Kidney (tissue), 14 donors: Measurements from ENCODE around the gene SLC48A1. TPM values are rescaled to one million over a fixed set of nuclear protein-coding genes. Genes with fewer than 3 reads are reported as not detected.

Experiments
- DNase-seq, 5 donors: peaks; one replicate each; pipeline ENCODE4 v3.0.0-alpha.2; 2013 to 2020
- FAIRE-seq: peaks from 2 replicates; lab custom pipeline; 2012; peaks lifted over from hg19 to GRCh38; lab: Jason Lieb, UNC
- H3K27ac ChIP-seq, 2 donors: one replicate each; pipeline ENCODE4 v1.7.0; 2013; ENCODE audit warnings: low read depth in 2 of 2, low read length in 2 of 2, inconsistent platforms in 1 of 2
- H3K27me3 ChIP-seq: one replicate; pipeline ENCODE4 v1.7.1; 2013; ENCODE audit warnings: low read length, inconsistent platforms; ENCODE audit not compliant: control insufficient read depth, insufficient read depth
- H3K36me3 ChIP-seq, 3 donors: one replicate each; pipeline versions ENCODE4 v1.7.0 to v1.7.1; 2013; ENCODE audit warnings: low read length in 3 of 3, control low read depth in 1 of 3, inconsistent platforms in 1 of 3; ENCODE audit not compliant: insufficient read depth in 3 of 3, control insufficient read depth in 2 of 3
- H3K4me1 ChIP-seq, 3 donors: one replicate each; pipeline versions ENCODE4 v1.7.0 to v1.7.1; 2013; ENCODE audit warnings: low read length in 3 of 3, inconsistent platforms in 1 of 3, low read depth in 1 of 3; ENCODE audit not compliant: control insufficient read depth in 2 of 3, insufficient read depth in 2 of 3
- H3K4me3 ChIP-seq, 3 donors: one replicate each; pipeline versions ENCODE4 v1.7.0 to v1.8.1; 2013; ENCODE audit warnings: low read length in 3 of 3, control low read depth in 1 of 3, inconsistent platforms in 1 of 3
- H3K9ac ChIP-seq, 3 donors: one replicate each; pipeline versions ENCODE4 v1.7.0 to v1.7.1; 2013; ENCODE audit warnings: low read length in 3 of 3, control low read depth in 1 of 3, inconsistent platforms in 1 of 3
- H3K9me3 ChIP-seq, 3 donors: one replicate each; pipeline versions ENCODE4 v1.7.0 to v1.7.1; 2013; ENCODE audit warnings: low read length in 3 of 3, control low read depth in 1 of 3, inconsistent platforms in 1 of 3; ENCODE audit not compliant: control insufficient read depth in 2 of 3, insufficient read depth in 1 of 3
- intact Hi-C: fragments of 100-400 bp; cut with DNase I; formaldehyde crosslinking; loops from one replicate; pipeline ENCODE4 v1.11.1; 2022
- polyA plus RNA-seq: library from polyadenylated mRNA; stranded (reverse); fragments of 350-450 nt; fragmentation: Illumina TruSeq; extraction: RNeasy Lipid Tissue Mini Kit (QIAGEN cat#74804); gene quantifications from one replicate; pipeline ENCODE4 v1.2.3, GENCODE V29; 2014; ENCODE audit warnings: low read depth, low replicate concordance; ENCODE audit not compliant: insufficient read depth
- total RNA-seq: library from RNA; stranded (reverse); fragmentation: NEBNext Ultra II Directional; extraction: Animal tissue kit (Norgen Biotek cat#: 25700); gene quantifications from one replicate; pipeline ENCODE4 v1.2.1, GENCODE V29; 2021
- TF ChIP-seq, protein P1 (sequence below): IDR thresholded peaks from 3 replicates; pipeline ENCODE4 v1.5.1; 2012; ENCODE audit warnings: mild to moderate bottlenecking, moderate library complexity, borderline replicate concordance; ENCODE audit not compliant: insufficient read depth; ENCODE audit errors: extremely low read depth
- donor health status: control.
- donor health status: control.
- donor health status: control.
- donor health status: control.
- donor health status: control.
- donor health status: DM: yes; HTN: yes; CAD: no.
- donor health status: Normal renal cell carcinoma (clear cell type).

Gene SLC48A1
- total and polyA plus RNA-seq, 2 donors from 2014 or later: 56.9 to 69.9 TPM

DNA sequence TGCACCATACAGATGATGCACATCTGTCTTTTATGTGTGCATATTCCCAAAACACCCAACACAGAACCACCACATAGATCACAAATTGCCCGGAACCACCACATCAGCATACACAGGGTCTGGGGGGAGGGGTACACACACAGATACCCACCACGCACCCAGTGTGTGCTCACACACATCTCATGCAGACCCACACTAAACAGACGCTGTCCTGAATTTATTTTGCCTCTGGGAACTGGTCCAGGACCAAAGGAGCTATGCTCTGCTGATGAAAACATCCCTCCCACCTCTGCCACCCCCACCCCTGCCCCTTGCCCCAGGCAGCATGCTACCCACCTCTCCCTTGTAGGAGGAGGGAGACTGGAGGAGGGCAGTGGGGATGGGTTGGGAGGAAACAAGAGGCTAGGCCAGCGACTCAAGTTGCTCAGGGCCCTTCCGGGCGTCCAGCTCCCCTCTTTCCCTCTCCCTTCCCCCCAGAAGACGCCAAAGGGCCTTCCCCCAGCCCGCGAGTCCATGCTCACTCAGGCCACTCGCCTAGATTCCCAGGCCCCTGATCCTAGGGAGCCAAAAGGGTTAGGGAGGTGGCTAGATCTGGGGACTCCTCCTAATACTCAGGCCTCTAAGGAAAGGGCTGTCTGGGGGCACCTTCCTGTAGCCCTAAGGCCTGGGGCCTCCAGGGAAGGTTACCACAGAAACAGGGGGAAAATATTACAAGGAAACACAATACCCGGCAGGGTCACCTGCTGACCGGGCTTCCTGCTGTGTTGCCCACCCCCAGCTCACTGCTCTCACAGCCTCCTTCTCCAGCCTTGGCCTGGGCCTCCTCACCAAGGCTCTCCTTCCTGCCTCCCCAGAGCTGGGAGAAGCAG, 43.6 kb downstream of the SLC48A1 start:
- Histone ChIP-seq H3K9me3 (no peaks in the 10 kb centered on the region), H3K4me1 (peaks cover 14 to 65% (median 60%) of the 10 kb centered on the region in 3 donors), H3K9ac (peak overlapping the region in 2 of 3 donors; percentile 63 to 93), H3K27me3 (no peaks in the 10 kb centered on the region), H3K4me3 (peak overlapping the region in 2 of 3 donors; percentile 6 to 75), H3K36me3 (no peaks in the 10 kb centered on the region), H3K27ac (peak overlapping the region; percentile 94 to 98)
- TF ChIP-seq, protein P1, sequence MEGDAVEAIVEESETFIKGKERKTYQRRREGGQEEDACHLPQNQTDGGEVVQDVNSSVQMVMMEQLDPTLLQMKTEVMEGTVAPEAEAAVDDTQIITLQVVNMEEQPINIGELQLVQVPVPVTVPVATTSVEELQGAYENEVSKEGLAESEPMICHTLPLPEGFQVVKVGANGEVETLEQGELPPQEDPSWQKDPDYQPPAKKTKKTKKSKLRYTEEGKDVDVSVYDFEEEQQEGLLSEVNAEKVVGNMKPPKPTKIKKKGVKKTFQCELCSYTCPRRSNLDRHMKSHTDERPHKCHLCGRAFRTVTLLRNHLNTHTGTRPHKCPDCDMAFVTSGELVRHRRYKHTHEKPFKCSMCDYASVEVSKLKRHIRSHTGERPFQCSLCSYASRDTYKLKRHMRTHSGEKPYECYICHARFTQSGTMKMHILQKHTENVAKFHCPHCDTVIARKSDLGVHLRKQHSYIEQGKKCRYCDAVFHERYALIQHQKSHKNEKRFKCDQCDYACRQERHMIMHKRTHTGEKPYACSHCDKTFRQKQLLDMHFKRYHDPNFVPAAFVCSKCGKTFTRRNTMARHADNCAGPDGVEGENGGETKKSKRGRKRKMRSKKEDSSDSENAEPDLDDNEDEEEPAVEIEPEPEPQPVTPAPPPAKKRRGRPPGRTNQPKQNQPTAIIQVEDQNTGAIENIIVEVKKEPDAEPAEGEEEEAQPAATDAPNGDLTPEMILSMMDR: no peak
- FAIRE-seq: no peak
- intact Hi-C loops: no loop called here
- peak; percentile 75 to 86 (median 79) for DNase-seq

DNA sequence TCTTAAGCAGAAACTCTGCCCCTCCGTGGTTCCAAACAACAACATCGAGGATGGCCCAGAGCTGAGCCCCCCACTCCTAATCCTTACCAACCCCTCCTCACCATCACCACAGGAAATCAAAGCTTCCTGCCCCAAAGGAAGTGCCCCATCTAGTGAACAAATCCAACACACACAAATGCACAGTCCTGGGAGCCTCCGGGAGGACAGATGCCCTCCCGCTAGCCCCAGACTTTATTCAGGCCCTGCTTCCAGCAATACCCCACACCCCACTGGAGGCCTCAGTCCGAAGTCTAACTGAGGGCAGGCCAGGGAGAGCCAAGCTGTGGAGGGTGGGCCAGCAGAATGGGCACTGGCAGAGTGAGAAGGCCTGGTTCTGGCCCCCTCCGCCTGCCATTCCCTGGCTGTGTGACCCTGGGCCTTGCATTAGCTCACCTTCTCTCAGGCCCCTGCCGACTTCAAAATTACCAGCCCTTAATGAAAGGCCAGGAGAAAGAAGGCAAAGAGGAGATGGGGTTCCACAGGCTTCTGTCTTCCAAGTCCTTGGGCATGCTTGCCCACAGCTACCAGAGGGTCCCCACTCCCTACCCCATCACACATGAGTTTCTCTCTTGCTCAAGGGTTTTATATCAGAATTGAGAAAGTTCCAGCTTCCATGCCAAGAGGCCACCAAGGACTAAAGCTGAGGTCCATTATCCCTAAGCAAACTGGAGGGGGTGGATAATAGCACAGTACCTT, 44.4 kb downstream of the SLC48A1 start:
- H3K27ac ChIP-seq: peak overlapping the region; percentile 94 to 98
- H3K9ac ChIP-seq: peak overlapping the region in 2 of 3 donors; percentile 63 to 93
- DNase-seq: peak in 1 of 5 donors; percentile 62
- no peaks in the 10 kb centered on the region for H3K9me3 ChIP-seq
- peak overlapping the region in 2 of 3 donors; percentile 43 to 75 for H3K4me3 ChIP-seq
- peaks cover 9 to 67% (median 60%) of the 10 kb centered on the region in 3 donors for H3K4me1 ChIP-seq
- no peaks in the 10 kb centered on the region for H3K27me3 ChIP-seq
- intact Hi-C loops: no loop called here
- no peak for FAIRE-seq
- H3K36me3 ChIP-seq: no peaks in the 10 kb centered on the region
- TF ChIP-seq, protein P1: no peak

DNA sequence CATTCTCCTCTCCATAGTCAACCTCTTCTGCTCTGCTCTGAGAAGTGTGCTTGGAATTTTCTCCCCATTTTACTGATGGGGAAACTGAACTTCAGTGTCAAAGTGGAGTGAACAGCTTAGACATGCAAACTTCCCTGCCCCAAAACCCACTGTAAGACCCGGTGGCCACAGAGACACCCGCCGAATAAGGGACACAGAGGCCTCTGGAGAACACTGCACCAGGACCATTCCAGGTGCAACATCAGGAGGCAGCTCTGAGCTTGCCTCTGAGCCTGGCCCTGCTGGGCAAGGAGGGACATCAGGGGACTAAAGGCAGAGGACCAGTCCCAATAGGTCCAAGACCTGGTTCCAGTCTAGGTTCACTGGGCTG, 45.0 kb downstream of the SLC48A1 start:
- Histone ChIP-seq H3K36me3 (no peaks in the 10 kb centered on the region), H3K4me3 (peak overlapping the region in 2 of 3 donors; percentile 61 to 75), H3K4me1 (peaks cover 7 to 66% (median 60%) of the 10 kb centered on the region in 3 donors), H3K9me3 (no peaks in the 10 kb centered on the region), H3K27ac (peak overlapping the region; percentile 94 to 98), H3K9ac (peak overlapping the region in 2 of 3 donors; percentile 93), H3K27me3 (no peaks in the 10 kb centered on the region)
- DNase-seq (peak in 1 of 5 donors; percentile 63), FAIRE-seq (no peak)
- intact Hi-C loops: no loop called here
- TF ChIP-seq, protein P1: no peak
